Measurements from ENCODE around the gene HARS1.
"Not testable (repeated sequence)": the region's sequence is repeated elsewhere in the genome, so short reads cannot be mapped to it uniquely, and the experiment has no call there.

DNA sequence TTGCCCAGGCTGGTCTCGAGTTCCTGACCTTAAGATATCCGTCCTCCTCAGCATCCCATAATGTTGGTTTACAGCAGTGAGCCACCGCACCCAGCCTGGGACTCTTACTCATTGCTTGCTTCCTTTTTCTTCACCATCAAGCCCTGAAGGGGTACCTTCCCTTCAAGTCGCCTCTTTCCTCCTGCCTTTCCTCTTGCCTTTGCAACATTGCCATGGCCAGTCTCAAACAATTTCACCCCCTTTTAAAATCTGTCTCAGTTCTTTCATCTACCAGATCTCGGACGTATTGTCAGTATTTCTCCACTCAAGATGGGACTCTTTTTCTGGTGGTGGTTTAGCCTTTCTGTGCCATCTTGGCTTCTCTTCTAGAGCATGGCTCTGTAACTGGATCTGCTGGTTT lies 29.6 kb upstream of the HARS1 start:
- not testable (repeated sequence) for TF ChIP-seq POLR2AphosphoS5, CTCF (IDR thresholded peaks at IDR 0.05)
